PC-3 (cell line): ENCODE results near the gene MEGF10. TPM values are rescaled to one million over a fixed set of nuclear protein-coding genes. Genes with fewer than 3 reads are reported as not detected.

ENCODE experiments used
- ATAC-seq: fragments of 200-7000 bp; cut with Tn5 transposase; 2 replicates; pipeline ENCODE4 v1.9.1; 2020; ENCODE audit warnings: mild to moderate bottlenecking, moderate library complexity
- BruUV-seq: library from RNA; stranded (reverse); fragments of 400-500 nt; replicated peaks from 2 replicates; lab custom pipeline; 2021; lab: Mats Ljungman, UMichigan
- CTCF ChIA-PET: fragments of 300-600 bp; sonication (Branson Sonifier 250); formaldehyde crosslinking; loops from one replicate; lab custom pipeline; 2022; ENCODE audit warnings: antibody characterized with exemption; lab: Charles Lee
- POLR2A ChIA-PET: fragments of 300-600 bp; sonication (Branson Sonifier 250); formaldehyde crosslinking; loops from one replicate; lab custom pipeline; 2022; ENCODE audit warnings: antibody characterized with exemption; ENCODE audit not compliant: unreplicated experiment; lab: Charles Lee
- DNase-seq: peaks from one replicate; pipeline ENCODE4 v3.0.0-alpha.2; 2015
- H2AFZ ChIP-seq: fragments of 300-600 bp; sonication (generic); 2 replicates; pipeline ENCODE4 v1.6.0; 2016; ENCODE audit warnings: antibody characterized with exemption, low read length
- H3F3A ChIP-seq: fragments of 300-600 bp; sonication (generic); one replicate; pipeline ENCODE4 v1.6.0; 2017; ENCODE audit warnings: antibody characterized with exemption, low read length, control low read depth, mild to moderate bottlenecking; ENCODE audit not compliant: unreplicated experiment
- H3K27ac ChIP-seq: fragments of 300-600 bp; sonication (generic); 2 replicates; pipeline ENCODE4 v1.5.1; 2016; ENCODE audit warnings: mild to moderate bottlenecking, low read length
- H3K27me3 ChIP-seq: fragments of 300-600 bp; sonication (generic); 2 replicates; pipeline ENCODE4 v1.6.1; 2016; ENCODE audit warnings: low read length, mixed read lengths
- H3K36me3 ChIP-seq: fragments of 300-600 bp; sonication (generic); 2 replicates; pipeline ENCODE4 v1.6.1; 2016; ENCODE audit warnings: low read depth, mixed run types, low read length, mixed read lengths
- H3K4me1 ChIP-seq: fragments of 300-600 bp; sonication (generic); 2 replicates; pipeline ENCODE4 v1.5.1; 2016; ENCODE audit warnings: low read length; ENCODE audit not compliant: insufficient read depth
- H3K4me2 ChIP-seq: fragments of 300-600 bp; sonication (generic); 2 replicates; pipeline ENCODE4 v1.6.0; 2016; ENCODE audit warnings: low read length
- H3K4me3 ChIP-seq: fragments of 300-600 bp; sonication (generic); 2 replicates; pipeline ENCODE4 v1.5.1; 2016; ENCODE audit warnings: mild to moderate bottlenecking, low read length, mixed read lengths
- H3K79me2 ChIP-seq: fragments of 300-600 bp; sonication (generic); 2 replicates; pipeline ENCODE4 v1.6.1; 2017; ENCODE audit warnings: low read length, mixed read lengths
- H3K9ac ChIP-seq: fragments of 300-600 bp; sonication (generic); 2 replicates; pipeline ENCODE4 v1.6.0; 2016; ENCODE audit warnings: mild to moderate bottlenecking, low read length
- H3K9me2 ChIP-seq: fragments of 300-600 bp; sonication (generic); replicated peaks from 2 replicates; pipeline ENCODE4 v1.6.1; 2016; ENCODE audit warnings: mixed run types, low read length, mixed read lengths
- H3K9me3 ChIP-seq: fragments of 300-600 bp; sonication (generic); 2 replicates; pipeline ENCODE4 v1.6.1; 2016; ENCODE audit warnings: low read length, mixed read lengths
- H4K20me1 ChIP-seq: fragments of 300-600 bp; sonication (generic); 2 replicates; pipeline ENCODE4 v1.6.1; 2016; ENCODE audit warnings: low read length, mixed read lengths
- CTCF ChIP-seq: fragments of 300-600 bp; sonication (generic); conservative IDR thresholded peaks from 2 replicates; pipeline ENCODE4 v1.5.1; 2017; ENCODE audit warnings: antibody characterized with exemption, low read depth, mild to moderate bottlenecking, low read length
- EZH2 ChIP-seq: fragments of 300-600 bp; sonication (generic); IDR thresholded peaks from one replicate; pipeline ENCODE4 v1.6.1; 2017; ENCODE audit warnings: antibody characterized with exemption, mild to moderate bottlenecking, low read length; ENCODE audit not compliant: unreplicated experiment
- EZH2phosphoT487 ChIP-seq: fragments of 300-600 bp; sonication (generic); IDR thresholded peaks from 2 replicates; pipeline ENCODE4 v1.6.1; 2018; ENCODE audit warnings: mild to moderate bottlenecking, antibody characterized with exemption, low read length, borderline replicate concordance
- intact Hi-C: fragments of 100-400 bp; cut with micrococcal nuclease; formaldehyde crosslinking; loops from 2 replicates; pipeline ENCODE4 v1.9.0; 2023
- total RNA-seq: library from RNA; depleted of rRNA; stranded (reverse); fragments of >200 nt; gene quantifications from 2 replicates; pipeline ENCODE4 v1.2.3, GENCODE V29; 2014

MEGF10 gene
- total RNA-seq, 1 experiment from 2014 or later, result not detected

GRCh38 chr5:127375544-127376091, 85.0 kb downstream of the MEGF10 start:
- H2AFZ ChIP-seq, result no peak overlapping the region
- intact Hi-C loops, result no loop called here
- H3K4me2 ChIP-seq, result no peak overlapping the region
- H3K9ac ChIP-seq, result no peak overlapping the region
- H3K4me1 ChIP-seq, result no peaks in the 10 kb centered on the region
- DNase-seq (no peak), ATAC-seq (no peak)
- H3K27ac ChIP-seq, result no peak overlapping the region
- no TSS peak for BruUV-seq
- TF ChIP-seq EZH2, result no peak
- no peak for TF ChIP-seq EZH2phosphoT487
- no peak for TF ChIP-seq CTCF
- no peaks in the 10 kb centered on the region for H3K9me2 ChIP-seq
- H3K36me3 ChIP-seq, result no peaks in the 10 kb centered on the region
- ChIA-PET POLR2A (no interaction called here), CTCF (no interaction called here)
- H3K4me3 ChIP-seq, result no peak overlapping the region
- no peaks in the 10 kb centered on the region for H3K79me2 ChIP-seq
- no peaks in the 10 kb centered on the region for H3F3A ChIP-seq
- no peaks in the 10 kb centered on the region for H3K9me3 ChIP-seq
- peaks cover 31% of the 10 kb centered on the region for H3K27me3 ChIP-seq
- no peaks in the 10 kb centered on the region for H4K20me1 ChIP-seq

GRCh38 chr5:127377651-127378050, 87.1 kb downstream of the MEGF10 start:
- no peak overlapping the region for H3K27ac ChIP-seq
- ChIA-PET CTCF (no interaction called here), POLR2A (no interaction called here)
- H3K9me3 ChIP-seq, result no peaks in the 10 kb centered on the region
- H3K9ac ChIP-seq, result no peak overlapping the region
- H4K20me1 ChIP-seq, result no peaks in the 10 kb centered on the region
- ATAC-seq (no peak), DNase-seq (no peak)
- peaks cover 35% of the 10 kb centered on the region for H3K27me3 ChIP-seq
- H3K4me1 ChIP-seq, result no peaks in the 10 kb centered on the region
- no peak overlapping the region for H2AFZ ChIP-seq
- no TSS peak for BruUV-seq
- no peaks in the 10 kb centered on the region for H3K9me2 ChIP-seq
- no peak overlapping the region for H3K4me3 ChIP-seq
- intact Hi-C loops, result no loop called here
- H3K4me2 ChIP-seq, result no peak overlapping the region
- H3F3A ChIP-seq, result no peaks in the 10 kb centered on the region
- no peaks in the 10 kb centered on the region for H3K79me2 ChIP-seq
- no peaks in the 10 kb centered on the region for H3K36me3 ChIP-seq
- TF ChIP-seq EZH2phosphoT487 (no peak), EZH2 (no peak), CTCF (no peak)

- BruUV-seq, result no TSS peak
- ChIA-PET POLR2A (no interaction called here), CTCF (no interaction called here)
- no peak for ATAC-seq
- Histone ChIP-seq H4K20me1 (no peaks in the 10 kb centered on the region), H3K36me3 (no peaks in the 10 kb centered on the region), H3K4me2 (no peak overlapping the region), H2AFZ (no peak overlapping the region), H3K27me3 (peaks cover 10% of the 10 kb centered on the region), H3F3A (no peaks in the 10 kb centered on the region), H3K27ac (no peak overlapping the region), H3K9me3 (no peaks in the 10 kb centered on the region), H3K4me3 (no peak overlapping the region), H3K4me1 (no peaks in the 10 kb centered on the region), H3K9me2 (no peaks in the 10 kb centered on the region), H3K79me2 (no peaks in the 10 kb centered on the region), H3K9ac (no peak overlapping the region)
- intact Hi-C loops, result no loop called here
- DNase-seq, result no peak
- no peak for TF ChIP-seq CTCF
- TF ChIP-seq EZH2, result no peak
- no peak for TF ChIP-seq EZH2phosphoT487
Measured at GRCh38 chr5:127385936-127386335, 95.3 kb downstream of the MEGF10 start.
